Endothelial cell of umbilical vein (primary cell): ENCODE data around the gene KLF1. TPM values are rescaled to one million over a fixed set of nuclear protein-coding genes. Genes with fewer than 3 reads are reported as not detected.
"Not testable (repeated sequence)": the region's sequence is repeated elsewhere in the genome, so short reads cannot be mapped to it uniquely, and the experiment has no call there.

Experiments used
- BruUV-seq: library from RNA; stranded (reverse); fragments of 400-500 nt; replicated peaks from 2 replicates; lab custom pipeline; 2021; lab: Mats Ljungman, UMichigan
- CTCF ChIA-PET: fragments of 300-600, 350-600 bp; sonication (Branson Sonifier 250); formaldehyde crosslinking; loops from one replicate; lab custom pipeline; 2021; ENCODE audit warnings: antibody characterized with exemption, inconsistent platforms; lab: Charles Lee
- POLR2A ChIA-PET: fragments of 300-600, 350-600 bp; sonication (Branson Sonifier 250); formaldehyde crosslinking; loops from one replicate; lab custom pipeline; 2021; ENCODE audit warnings: antibody characterized with exemption, inconsistent platforms; lab: Charles Lee
- DNase-seq: peaks from one replicate; pipeline ENCODE4 v3.0.0-alpha.2; 2011; ENCODE audit warnings: low read depth, low spot score
- FAIRE-seq: peaks from 2 replicates; lab custom pipeline; 2011; peaks lifted over from hg19 to GRCh38; lab: Jason Lieb, UNC
- H2AFZ ChIP-seq: 2 replicates; pipeline ENCODE4 v1.6.0; 2012; ENCODE audit warnings: low read depth, low read length, control low read depth, inconsistent platforms
- H3K27ac ChIP-seq: 2 replicates; pipeline ENCODE4 v1.5.1; 2011; ENCODE audit warnings: low read depth, mild to moderate bottlenecking, control low read depth, low read length, moderate library complexity; ENCODE audit not compliant: insufficient read depth
- H3K27me3 ChIP-seq, 2 experiments: 2 replicates each; pipeline versions ENCODE4 v1.6.0 to v1.6.1; 2011; ENCODE audit warnings: low read length in 2 of 2, mixed read lengths in 1 of 2; ENCODE audit not compliant: control insufficient read depth in 2 of 2, insufficient read depth in 2 of 2
- H3K36me3 ChIP-seq, 2 experiments: 2 replicates in 1 of 2; 3 replicates in 1 of 2; pipeline ENCODE4 v1.5.1; 2011; ENCODE audit warnings: low read length in 2 of 2, mild to moderate bottlenecking in 1 of 2, moderate library complexity in 1 of 2; ENCODE audit not compliant: control insufficient read depth in 2 of 2, insufficient read depth in 2 of 2; ENCODE audit errors: extremely low read depth in 1 of 2
- H3K4me1 ChIP-seq: 3 replicates; pipeline ENCODE4 v1.5.1; 2011; ENCODE audit warnings: mild to moderate bottlenecking, low read length; ENCODE audit not compliant: control insufficient read depth, insufficient read depth; ENCODE audit errors: extremely low read depth
- H3K4me2 ChIP-seq: 2 replicates; pipeline ENCODE4 v1.6.1; 2011; ENCODE audit warnings: low read length, control low read depth, mixed read lengths; ENCODE audit not compliant: insufficient read depth
- H3K4me3 ChIP-seq, 3 experiments: fragments of 200-600 bp in 1 of 3; sonication (generic), shearing (Covaris generic) in 1 of 3; replicated peaks in 1 of 3; 2 replicates each; pipeline ENCODE4 v1.5.1; 2011 to 2016; ENCODE audit warnings: control low read depth in 3 of 3, low read length in 3 of 3, mild to moderate bottlenecking in 2 of 3, inconsistent platforms in 1 of 3, low read depth in 1 of 3, moderate library complexity in 1 of 3; ENCODE audit not compliant: insufficient read depth in 1 of 3
- H3K79me2 ChIP-seq: 2 replicates; pipeline ENCODE4 v1.6.0; 2012; ENCODE audit warnings: low read length, inconsistent platforms; ENCODE audit not compliant: control insufficient read depth, insufficient read depth
- H3K9ac ChIP-seq: replicated peaks from 2 replicates; pipeline ENCODE3; 2011; ENCODE audit warnings: low read length, control low read depth; ENCODE audit not compliant: insufficient read depth; ENCODE audit errors: extremely low read depth
- H3K9me1 ChIP-seq: replicated peaks from 3 replicates; pipeline ENCODE4 v1.6.0; 2011; ENCODE audit warnings: mild to moderate bottlenecking, low read length; ENCODE audit not compliant: control insufficient read depth, insufficient read depth; ENCODE audit errors: extremely low read depth
- H3K9me3 ChIP-seq: replicated peaks from 2 replicates; pipeline ENCODE4 v1.5.1; 2012; ENCODE audit warnings: low read length, inconsistent platforms; ENCODE audit not compliant: control insufficient read depth, insufficient read depth
- H4K20me1 ChIP-seq: replicated peaks from 2 replicates; pipeline ENCODE3; 2011; ENCODE audit warnings: mild to moderate bottlenecking, low read length; ENCODE audit not compliant: control insufficient read depth, insufficient read depth; ENCODE audit errors: extremely low read depth
- EZH2 ChIP-seq: IDR thresholded peaks from 2 replicates; pipeline ENCODE4 v1.6.1; 2012; ENCODE audit warnings: borderline replicate concordance, low read depth, mild to moderate bottlenecking, moderate library complexity, low read length, inconsistent platforms; ENCODE audit not compliant: severe bottlenecking
- FOS ChIP-seq: IDR thresholded peaks from 2 replicates; pipeline ENCODE4 v1.6.1; 2011; ENCODE audit warnings: mild to moderate bottlenecking, low read length, moderate library complexity, borderline replicate concordance; ENCODE audit not compliant: insufficient read depth
- GATA2 ChIP-seq: IDR thresholded peaks from 2 replicates; pipeline ENCODE4 v1.7.0; 2011; ENCODE audit warnings: low read depth, mild to moderate bottlenecking, moderate library complexity, mixed read lengths, low read length; ENCODE audit not compliant: insufficient read length, insufficient read depth
- JUN ChIP-seq: IDR thresholded peaks from 2 replicates; pipeline ENCODE4 v1.6.1; 2011; ENCODE audit warnings: borderline replicate concordance, low read depth; ENCODE audit not compliant: insufficient read length, insufficient read depth
- MYC ChIP-seq: IDR thresholded peaks from one replicate; pipeline ENCODE4 v1.6.1; 2011; ENCODE audit warnings: mild to moderate bottlenecking, low read depth, low read length
- POLR2A ChIP-seq: IDR thresholded peaks from 2 replicates; pipeline ENCODE4 v1.6.1; 2012; ENCODE audit warnings: low read depth, mild to moderate bottlenecking, control low read depth, low read length
- POLR2AphosphoS5 ChIP-seq: IDR thresholded peaks from 2 replicates; pipeline ENCODE4 v1.6.1; 2012; ENCODE audit warnings: low read depth, mild to moderate bottlenecking, control low read depth, low read length, moderate library complexity; ENCODE audit not compliant: insufficient read depth
- dilution Hi-C: fragments of 300-500 bp; cut with MboI; formaldehyde crosslinking; loops from one replicate; pipeline ENCODE4 v1.15.0; 2019; ENCODE audit warnings: low sequenced_read_pairs; ENCODE audit not compliant: extremely low pct_ligation_motif_present
- intact Hi-C: fragments of 100-400 bp; cut with micrococcal nuclease; formaldehyde crosslinking; loops from one replicate; pipeline ENCODE4 v1.10.0; 2022
- polyA plus RNA-seq, 4 experiments: library from polyadenylated mRNA; depleted of rRNA in 3 of 4; stranded (reverse) in 3 of 4; unstranded in 1 of 4; fragments of >200 nt; gene quantifications; 2 replicates each; pipeline versions ENCODE4 v1.2.1 to v1.2.3, GENCODE V29; 2011 to 2012; ENCODE audit warnings: missing spikeins in 1 of 4
- total RNA-seq: library from RNA; stranded (reverse); gene quantifications from 2 replicates; pipeline ENCODE4 v1.2.3, GENCODE V29; 2021
- TF ChIP-seq, protein P1 (sequence below): IDR thresholded peaks from 2 replicates; pipeline ENCODE4 v1.6.1; 2011; ENCODE audit not compliant: insufficient read depth, insufficient read length
- TF ChIP-seq, protein P2 (sequence below), 2 donors: IDR thresholded peaks; 1 replicate in 1 of 2; 2 replicates in 1 of 2; pipeline ENCODE4 v1.5.1; 2011; ENCODE audit warnings: low read length in 2 of 2, mild to moderate bottlenecking in 2 of 2, moderate library complexity in 2 of 2, control low read depth in 1 of 2, inconsistent platforms in 1 of 2, low read depth in 1 of 2; ENCODE audit not compliant: insufficient read depth in 1 of 2; ENCODE audit errors: extremely low read depth in 1 of 2

Gene KLF1
- total and polyA plus RNA-seq, 2 donors (not counting 3 experiments of a cell fraction or from before 2014, with no cell fraction given), result not detected

DNA sequence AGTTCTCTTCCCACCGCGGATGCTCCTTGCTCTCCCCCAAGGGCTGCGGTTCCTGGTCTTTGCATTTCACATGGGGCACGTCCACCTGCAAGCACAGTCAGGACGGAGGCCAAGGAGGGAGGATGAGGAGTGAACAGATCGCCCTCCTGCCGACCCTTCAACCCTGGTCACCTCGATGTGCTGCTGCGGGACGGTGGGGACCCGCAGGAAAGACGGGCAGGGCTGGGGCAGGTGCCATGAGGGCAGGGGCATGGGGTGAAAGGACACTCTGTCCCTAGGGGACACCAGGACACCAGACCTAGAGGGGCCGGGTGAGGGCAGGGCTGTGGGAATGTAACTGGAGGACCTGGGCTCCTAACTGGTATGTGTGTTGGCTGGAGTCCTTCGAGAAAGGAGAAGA is 31.3 kb upstream of the KLF1 start:
- Histone ChIP-seq H3K9me1 (no peaks in the 10 kb centered on the region), H2AFZ (no peak overlapping the region), H3K4me1 (no peaks in the 10 kb centered on the region), H3K4me2 (no peak overlapping the region), H3K27me3 (peaks cover 3% of the 10 kb centered on the region in 2 experiments), H3K36me3 (peaks cover 0 to 10% of the 10 kb centered on the region in 2 experiments), H3K79me2 (no peaks in the 10 kb centered on the region), H3K9me3 (no peaks in the 10 kb centered on the region), H3K9ac (no peak overlapping the region), H3K4me3 (no peak overlapping the region), H3K27ac (no peak overlapping the region), H4K20me1 (no peaks in the 10 kb centered on the region)
- ChIA-PET POLR2A (no interaction called here), CTCF (no interaction called here)
- no TSS peak for BruUV-seq
- dilution Hi-C loops, result no loop called here
- DNase-seq, result no peak
- intact Hi-C loops, result loop anchor here (2.0 kb wide), 1 partner anchor 37 kb away; the partner anchor contains the start of gene DNASE2
- no peak for TF ChIP-seq EZH2
- no peak for TF ChIP-seq MYC
- no peak for TF ChIP-seq GATA2
- TF ChIP-seq, protein P1, sequence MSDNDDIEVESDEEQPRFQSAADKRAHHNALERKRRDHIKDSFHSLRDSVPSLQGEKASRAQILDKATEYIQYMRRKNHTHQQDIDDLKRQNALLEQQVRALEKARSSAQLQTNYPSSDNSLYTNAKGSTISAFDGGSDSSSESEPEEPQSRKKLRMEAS, result no peak
- TF ChIP-seq POLR2AphosphoS5, result no peak
- TF ChIP-seq FOS, result no peak
- TF ChIP-seq JUN, result no peak
- no peak for TF ChIP-seq POLR2A
- TF ChIP-seq, protein P2, sequence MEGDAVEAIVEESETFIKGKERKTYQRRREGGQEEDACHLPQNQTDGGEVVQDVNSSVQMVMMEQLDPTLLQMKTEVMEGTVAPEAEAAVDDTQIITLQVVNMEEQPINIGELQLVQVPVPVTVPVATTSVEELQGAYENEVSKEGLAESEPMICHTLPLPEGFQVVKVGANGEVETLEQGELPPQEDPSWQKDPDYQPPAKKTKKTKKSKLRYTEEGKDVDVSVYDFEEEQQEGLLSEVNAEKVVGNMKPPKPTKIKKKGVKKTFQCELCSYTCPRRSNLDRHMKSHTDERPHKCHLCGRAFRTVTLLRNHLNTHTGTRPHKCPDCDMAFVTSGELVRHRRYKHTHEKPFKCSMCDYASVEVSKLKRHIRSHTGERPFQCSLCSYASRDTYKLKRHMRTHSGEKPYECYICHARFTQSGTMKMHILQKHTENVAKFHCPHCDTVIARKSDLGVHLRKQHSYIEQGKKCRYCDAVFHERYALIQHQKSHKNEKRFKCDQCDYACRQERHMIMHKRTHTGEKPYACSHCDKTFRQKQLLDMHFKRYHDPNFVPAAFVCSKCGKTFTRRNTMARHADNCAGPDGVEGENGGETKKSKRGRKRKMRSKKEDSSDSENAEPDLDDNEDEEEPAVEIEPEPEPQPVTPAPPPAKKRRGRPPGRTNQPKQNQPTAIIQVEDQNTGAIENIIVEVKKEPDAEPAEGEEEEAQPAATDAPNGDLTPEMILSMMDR (IDR thresholded peaks at IDR 0.05; ENCODE audit: extremely low read depth in 1 of 2, insufficient read depth in 1 of 2, low read depth in 1 of 2, low read length in 2 of 2), result no peak
- no peak for FAIRE-seq

DNA sequence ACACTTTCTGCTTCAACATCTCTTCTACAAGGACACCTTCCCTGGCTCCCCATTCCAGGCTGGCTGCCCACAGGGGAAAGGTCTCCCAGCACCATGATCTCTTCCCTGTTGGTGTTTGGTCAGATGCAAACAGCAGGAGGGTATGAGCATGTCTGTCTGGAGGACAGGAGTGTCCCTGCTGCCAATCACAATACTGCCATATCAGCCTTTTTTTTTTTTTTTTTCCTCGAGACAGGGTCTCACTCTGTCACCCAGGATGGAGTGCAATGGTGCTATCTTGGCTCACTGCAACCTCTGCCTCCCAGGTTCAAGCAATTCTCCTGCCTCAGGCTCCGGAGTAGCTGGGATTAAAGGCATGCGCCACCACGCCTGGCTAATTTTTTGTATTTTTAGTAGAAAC is 28.9 kb upstream of the KLF1 start:
- H3K9me3 ChIP-seq, H3K36me3 ChIP-seq, dilution Hi-C loops, POLR2A ChIA-PET, DNase-seq, H3K27me3 ChIP-seq, H3K9me1 ChIP-seq, BruUV-seq, H2AFZ ChIP-seq, H4K20me1 ChIP-seq, H3K27ac ChIP-seq, intact Hi-C loops, H3K4me1 ChIP-seq, FAIRE-seq, H3K9ac ChIP-seq, H3K4me2 ChIP-seq, H3K4me3 ChIP-seq, CTCF ChIA-PET, H3K79me2 ChIP-seq: not testable (repeated sequence)
